HEK293 (cell line): ENCODE measurements around the gene COPG1.

ENCODE experiments used
- KLF10 ChIP-seq: fragments of 450-650 bp; IDR thresholded peaks from 2 replicates; pipeline ENCODE4 v1.5.1; 2018; ENCODE audit warnings: missing biosample characterization, mild to moderate bottlenecking, missing genetic modification characterization
- KLF7 ChIP-seq: fragments of 450-650 bp; formaldehyde crosslinking; IDR thresholded peaks from 2 replicates; pipeline ENCODE4 v1.5.1; 2016; ENCODE audit warnings: missing biosample characterization, missing genetic modification characterization, borderline replicate concordance
- OSR2 ChIP-seq: fragments of 450-650 bp; formaldehyde crosslinking; IDR thresholded peaks from 2 replicates; pipeline ENCODE4 v1.5.1; 2016; ENCODE audit warnings: missing biosample characterization, missing genetic modification characterization
- OVOL3 ChIP-seq: fragments of 450-650 bp; formaldehyde crosslinking; IDR thresholded peaks from 2 replicates; pipeline ENCODE4 v1.5.1; 2016; ENCODE audit warnings: missing biosample characterization, missing genetic modification characterization
- REPIN1 ChIP-seq: fragments of 450-650 bp; formaldehyde crosslinking; IDR thresholded peaks from 2 replicates; pipeline ENCODE4 v1.5.1; 2017; ENCODE audit warnings: missing biosample characterization, missing genetic modification characterization, low read depth
- SALL2 ChIP-seq: fragments of 450-650 bp; formaldehyde crosslinking; IDR thresholded peaks from 2 replicates; pipeline ENCODE4 v1.5.0; 2017; ENCODE audit warnings: missing biosample characterization, mild to moderate bottlenecking, missing genetic modification characterization, borderline replicate concordance
- SP7 ChIP-seq: fragments of 450-650 bp; formaldehyde crosslinking; IDR thresholded peaks from 2 replicates; pipeline ENCODE4 v1.5.1; 2016; ENCODE audit warnings: missing biosample characterization, missing genetic modification characterization
- TCF7L2 ChIP-seq: IDR thresholded peaks from 2 replicates; pipeline ENCODE4 v1.6.1; 2011; ENCODE audit warnings: low read depth, mild to moderate bottlenecking, inconsistent platforms, low read length, moderate library complexity, borderline replicate concordance
- YY2 ChIP-seq: fragments of 450-650 bp; formaldehyde crosslinking; IDR thresholded peaks from 2 replicates; pipeline ENCODE4 v1.5.1; 2016; ENCODE audit warnings: missing biosample characterization, missing genetic modification characterization
- ZBTB1 ChIP-seq: fragments of 450-650 bp; formaldehyde crosslinking; IDR thresholded peaks from 2 replicates; pipeline ENCODE4 v1.5.1; 2016; ENCODE audit warnings: missing biosample characterization, missing genetic modification characterization
- ZBTB21 ChIP-seq: fragments of 450-650 bp; formaldehyde crosslinking; IDR thresholded peaks from 2 replicates; pipeline ENCODE4 v1.5.1; 2017; ENCODE audit warnings: missing biosample characterization, missing genetic modification characterization
- ZBTB48 ChIP-seq: fragments of 450-650 bp; formaldehyde crosslinking; IDR thresholded peaks from 2 replicates; pipeline ENCODE4 v1.5.1; 2016; ENCODE audit warnings: missing biosample characterization, missing genetic modification characterization
- ZBTB8A ChIP-seq: fragments of 450-650 bp; formaldehyde crosslinking; IDR thresholded peaks from 2 replicates; pipeline ENCODE4 v1.5.1; 2016; ENCODE audit warnings: missing biosample characterization, missing genetic modification characterization
- ZNF302 ChIP-seq: fragments of 450-650 bp; formaldehyde crosslinking; IDR thresholded peaks from 2 replicates; pipeline ENCODE4 v1.5.1; 2016; ENCODE audit warnings: missing biosample characterization, missing genetic modification characterization, low read depth
- ZNF501 ChIP-seq: fragments of 450-650 bp; formaldehyde crosslinking; IDR thresholded peaks from 2 replicates; pipeline ENCODE4 v1.5.1; 2016; ENCODE audit warnings: missing biosample characterization, missing genetic modification characterization
- ZNF544 ChIP-seq: fragments of 450-650 bp; formaldehyde crosslinking; IDR thresholded peaks from 2 replicates; pipeline ENCODE4 v1.5.0; 2017; ENCODE audit warnings: missing biosample characterization, missing genetic modification characterization
- ZNF561 ChIP-seq: fragments of 450-650 bp; IDR thresholded peaks from 2 replicates; pipeline ENCODE4 v1.5.1; 2018; ENCODE audit warnings: missing biosample characterization, missing genetic modification characterization, borderline replicate concordance
- ZNF585B ChIP-seq: fragments of 450-650 bp; formaldehyde crosslinking; IDR thresholded peaks from 2 replicates; pipeline ENCODE4 v1.5.1; 2016; ENCODE audit warnings: missing biosample characterization, missing genetic modification characterization
- ZNF660 ChIP-seq: fragments of 450-650 bp; IDR thresholded peaks from 2 replicates; pipeline ENCODE4 v1.5.1; 2018; ENCODE audit warnings: missing biosample characterization, mild to moderate bottlenecking, missing genetic modification characterization
- TF ChIP-seq, protein P1 (sequence below): fragments of 450-650 bp; formaldehyde crosslinking; IDR thresholded peaks from 2 replicates; pipeline ENCODE4 v1.5.1; 2017; ENCODE audit warnings: missing biosample characterization, missing genetic modification characterization
- TF ChIP-seq, protein P2 (sequence below): fragments of 450-650 bp; formaldehyde crosslinking; conservative IDR thresholded peaks from 2 replicates; pipeline ENCODE4 v1.5.1; 2016; ENCODE audit warnings: low read depth, missing biosample characterization, missing genetic modification characterization
- TF ChIP-seq, protein P3 (sequence below): fragments of 450-650 bp; formaldehyde crosslinking; IDR thresholded peaks from 2 replicates; pipeline ENCODE4 v1.5.1; 2016; ENCODE audit warnings: missing biosample characterization, missing genetic modification characterization
- TF ChIP-seq, protein P4 (sequence below): IDR thresholded peaks from 2 replicates; pipeline ENCODE4 v1.6.1; 2011; ENCODE audit warnings: mild to moderate bottlenecking, low read depth, low read length, borderline replicate concordance
- TF ChIP-seq, protein P5 (sequence below): fragments of 450-650 bp; formaldehyde crosslinking; IDR thresholded peaks from 2 replicates; pipeline ENCODE4 v1.5.1; 2017; ENCODE audit warnings: missing biosample characterization, mild to moderate bottlenecking, missing genetic modification characterization, moderate library complexity
- TF ChIP-seq, protein P6 (sequence below): fragments of 450-650 bp; formaldehyde crosslinking; IDR thresholded peaks from 2 replicates; pipeline ENCODE4 v1.5.1; 2017; ENCODE audit warnings: missing biosample characterization, missing genetic modification characterization
- TF ChIP-seq, protein P7 (sequence below): fragments of 450-650 bp; formaldehyde crosslinking; optimal IDR thresholded peaks from 2 replicates; pipeline ENCODE3; 2016; ENCODE audit warnings: missing biosample characterization, mild to moderate bottlenecking, missing genetic modification characterization

Gene COPG1

DNA sequence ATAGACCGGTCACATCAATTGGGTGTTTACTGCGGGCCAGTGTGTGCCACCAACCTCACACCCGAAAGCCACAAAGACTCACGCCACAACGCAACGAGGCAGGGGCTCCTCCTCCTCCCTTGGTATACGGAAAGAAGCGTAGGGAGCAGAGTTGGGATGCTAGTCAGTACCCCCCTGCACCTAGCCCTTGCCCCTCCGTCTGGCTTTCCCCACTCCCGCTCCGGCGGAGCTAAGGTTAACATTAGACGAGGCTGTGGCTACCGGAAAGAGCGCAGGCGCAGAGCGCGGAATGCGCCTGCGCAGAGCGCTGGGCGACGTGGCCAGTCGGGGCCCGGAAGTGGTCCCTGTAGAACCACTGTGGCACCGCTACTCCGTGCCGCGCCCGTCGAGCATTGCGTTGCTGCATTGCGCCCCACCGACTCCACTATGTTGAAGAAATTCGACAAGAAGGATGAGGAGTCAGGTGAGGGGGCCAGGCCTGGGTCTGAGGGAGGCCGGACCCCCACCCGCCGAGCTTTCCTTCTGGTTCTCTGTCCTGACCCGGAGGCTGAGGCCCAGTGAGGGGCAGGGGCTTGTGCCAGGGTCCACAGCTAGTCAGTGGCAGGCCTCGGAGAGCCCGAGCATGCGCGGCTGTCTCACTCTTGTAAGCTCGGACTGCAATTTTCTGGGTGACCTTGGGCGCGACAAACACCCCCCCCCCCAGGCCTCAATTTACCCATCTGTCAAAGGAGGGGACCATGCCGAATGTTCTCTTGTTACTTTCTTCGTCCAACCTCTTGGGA is at the start of gene COPG1 (continued):
- TF ChIP-seq, protein P1, sequence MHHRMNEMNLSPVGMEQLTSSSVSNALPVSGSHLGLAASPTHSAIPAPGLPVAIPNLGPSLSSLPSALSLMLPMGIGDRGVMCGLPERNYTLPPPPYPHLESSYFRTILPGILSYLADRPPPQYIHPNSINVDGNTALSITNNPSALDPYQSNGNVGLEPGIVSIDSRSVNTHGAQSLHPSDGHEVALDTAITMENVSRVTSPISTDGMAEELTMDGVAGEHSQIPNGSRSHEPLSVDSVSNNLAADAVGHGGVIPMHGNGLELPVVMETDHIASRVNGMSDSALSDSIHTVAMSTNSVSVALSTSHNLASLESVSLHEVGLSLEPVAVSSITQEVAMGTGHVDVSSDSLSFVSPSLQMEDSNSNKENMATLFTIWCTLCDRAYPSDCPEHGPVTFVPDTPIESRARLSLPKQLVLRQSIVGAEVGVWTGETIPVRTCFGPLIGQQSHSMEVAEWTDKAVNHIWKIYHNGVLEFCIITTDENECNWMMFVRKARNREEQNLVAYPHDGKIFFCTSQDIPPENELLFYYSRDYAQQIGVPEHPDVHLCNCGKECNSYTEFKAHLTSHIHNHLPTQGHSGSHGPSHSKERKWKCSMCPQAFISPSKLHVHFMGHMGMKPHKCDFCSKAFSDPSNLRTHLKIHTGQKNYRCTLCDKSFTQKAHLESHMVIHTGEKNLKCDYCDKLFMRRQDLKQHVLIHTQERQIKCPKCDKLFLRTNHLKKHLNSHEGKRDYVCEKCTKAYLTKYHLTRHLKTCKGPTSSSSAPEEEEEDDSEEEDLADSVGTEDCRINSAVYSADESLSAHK: no peak
- TF ChIP-seq ZNF544 (no peak), ZBTB8A (0 out of 2 replicates have a peak, but pooled peaks have one; percentile 20), ZNF302 (no peak), REPIN1 (tag by site-specific recombination) (peak; percentile 64; the same call in 1 of the 2 replicates), OVOL3 (tag by site-specific recombination) (no peak), SALL2 (tag by site-specific recombination) (no peak), OSR2 (no peak), KLF7 (no peak), ZBTB21 (tag by site-specific recombination) (no peak), YY2 (no peak), ZNF660 (tag by site-specific recombination) (peak; percentile 25; the same call in 1 of the 2 replicates), ZNF501 (peak; percentile 74; the same call in 1 of the 2 replicates), ZNF585B (no peak), ZBTB48 (tag by site-specific recombination) (peak; percentile 39; the same call in 1 of the 2 replicates), ZNF561 (tag by site-specific recombination) (no peak), KLF10 (tag by site-specific recombination) (no peak), SP7 (peak; percentile 59; the same call in 1 of the 2 replicates), ZBTB1 (no peak), TCF7L2 (no peak)
- TF ChIP-seq, protein P2, sequence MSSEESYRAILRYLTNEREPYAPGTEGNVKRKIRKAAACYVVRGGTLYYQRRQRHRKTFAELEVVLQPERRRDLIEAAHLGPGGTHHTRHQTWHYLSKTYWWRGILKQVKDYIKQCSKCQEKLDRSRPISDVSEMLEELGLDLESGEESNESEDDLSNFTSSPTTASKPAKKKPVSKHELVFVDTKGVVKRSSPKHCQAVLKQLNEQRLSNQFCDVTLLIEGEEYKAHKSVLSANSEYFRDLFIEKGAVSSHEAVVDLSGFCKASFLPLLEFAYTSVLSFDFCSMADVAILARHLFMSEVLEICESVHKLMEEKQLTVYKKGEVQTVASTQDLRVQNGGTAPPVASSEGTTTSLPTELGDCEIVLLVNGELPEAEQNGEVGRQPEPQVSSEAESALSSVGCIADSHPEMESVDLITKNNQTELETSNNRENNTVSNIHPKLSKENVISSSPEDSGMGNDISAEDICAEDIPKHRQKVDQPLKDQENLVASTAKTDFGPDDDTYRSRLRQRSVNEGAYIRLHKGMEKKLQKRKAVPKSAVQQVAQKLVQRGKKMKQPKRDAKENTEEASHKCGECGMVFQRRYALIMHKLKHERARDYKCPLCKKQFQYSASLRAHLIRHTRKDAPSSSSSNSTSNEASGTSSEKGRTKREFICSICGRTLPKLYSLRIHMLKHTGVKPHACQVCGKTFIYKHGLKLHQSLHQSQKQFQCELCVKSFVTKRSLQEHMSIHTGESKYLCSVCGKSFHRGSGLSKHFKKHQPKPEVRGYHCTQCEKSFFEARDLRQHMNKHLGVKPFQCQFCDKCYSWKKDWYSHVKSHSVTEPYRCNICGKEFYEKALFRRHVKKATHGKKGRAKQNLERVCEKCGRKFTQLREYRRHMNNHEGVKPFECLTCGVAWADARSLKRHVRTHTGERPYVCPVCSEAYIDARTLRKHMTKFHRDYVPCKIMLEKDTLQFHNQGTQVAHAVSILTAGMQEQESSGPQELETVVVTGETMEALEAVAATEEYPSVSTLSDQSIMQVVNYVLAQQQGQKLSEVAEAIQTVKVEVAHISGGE (tag by site-specific recombination): peak; percentile 92
- TF ChIP-seq, protein P3, sequence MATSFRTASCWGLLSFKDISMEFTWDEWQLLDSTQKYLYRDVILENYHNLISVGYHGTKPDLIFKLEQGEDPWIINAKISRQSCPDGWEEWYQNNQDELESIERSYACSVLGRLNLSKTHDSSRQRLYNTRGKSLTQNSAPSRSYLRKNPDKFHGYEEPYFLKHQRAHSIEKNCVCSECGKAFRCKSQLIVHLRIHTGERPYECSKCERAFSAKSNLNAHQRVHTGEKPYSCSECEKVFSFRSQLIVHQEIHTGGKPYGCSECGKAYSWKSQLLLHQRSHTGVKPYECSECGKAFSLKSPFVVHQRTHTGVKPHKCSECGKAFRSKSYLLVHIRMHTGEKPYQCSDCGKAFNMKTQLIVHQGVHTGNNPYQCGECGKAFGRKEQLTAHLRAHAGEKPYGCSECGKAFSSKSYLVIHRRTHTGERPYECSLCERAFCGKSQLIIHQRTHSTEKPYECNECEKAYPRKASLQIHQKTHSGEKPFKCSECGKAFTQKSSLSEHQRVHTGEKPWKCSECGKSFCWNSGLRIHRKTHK (tag by site-specific recombination): no peak
- TF ChIP-seq, protein P4, sequence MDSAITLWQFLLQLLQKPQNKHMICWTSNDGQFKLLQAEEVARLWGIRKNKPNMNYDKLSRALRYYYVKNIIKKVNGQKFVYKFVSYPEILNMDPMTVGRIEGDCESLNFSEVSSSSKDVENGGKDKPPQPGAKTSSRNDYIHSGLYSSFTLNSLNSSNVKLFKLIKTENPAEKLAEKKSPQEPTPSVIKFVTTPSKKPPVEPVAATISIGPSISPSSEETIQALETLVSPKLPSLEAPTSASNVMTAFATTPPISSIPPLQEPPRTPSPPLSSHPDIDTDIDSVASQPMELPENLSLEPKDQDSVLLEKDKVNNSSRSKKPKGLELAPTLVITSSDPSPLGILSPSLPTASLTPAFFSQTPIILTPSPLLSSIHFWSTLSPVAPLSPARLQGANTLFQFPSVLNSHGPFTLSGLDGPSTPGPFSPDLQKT: no peak; the same call in 1 of the 2 replicates
- TF ChIP-seq, protein P5, sequence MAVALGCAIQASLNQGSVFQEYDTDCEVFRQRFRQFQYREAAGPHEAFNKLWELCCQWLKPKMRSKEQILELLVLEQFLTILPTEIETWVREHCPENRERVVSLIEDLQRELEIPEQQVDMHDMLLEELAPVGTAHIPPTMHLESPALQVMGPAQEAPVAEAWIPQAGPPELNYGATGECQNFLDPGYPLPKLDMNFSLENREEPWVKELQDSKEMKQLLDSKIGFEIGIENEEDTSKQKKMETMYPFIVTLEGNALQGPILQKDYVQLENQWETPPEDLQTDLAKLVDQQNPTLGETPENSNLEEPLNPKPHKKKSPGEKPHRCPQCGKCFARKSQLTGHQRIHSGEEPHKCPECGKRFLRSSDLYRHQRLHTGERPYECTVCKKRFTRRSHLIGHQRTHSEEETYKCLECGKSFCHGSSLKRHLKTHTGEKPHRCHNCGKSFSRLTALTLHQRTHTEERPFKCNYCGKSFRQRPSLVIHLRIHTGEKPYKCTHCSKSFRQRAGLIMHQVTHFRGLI (tag by site-specific recombination): no peak; the same call in 1 of the 2 replicates
- TF ChIP-seq, protein P6, sequence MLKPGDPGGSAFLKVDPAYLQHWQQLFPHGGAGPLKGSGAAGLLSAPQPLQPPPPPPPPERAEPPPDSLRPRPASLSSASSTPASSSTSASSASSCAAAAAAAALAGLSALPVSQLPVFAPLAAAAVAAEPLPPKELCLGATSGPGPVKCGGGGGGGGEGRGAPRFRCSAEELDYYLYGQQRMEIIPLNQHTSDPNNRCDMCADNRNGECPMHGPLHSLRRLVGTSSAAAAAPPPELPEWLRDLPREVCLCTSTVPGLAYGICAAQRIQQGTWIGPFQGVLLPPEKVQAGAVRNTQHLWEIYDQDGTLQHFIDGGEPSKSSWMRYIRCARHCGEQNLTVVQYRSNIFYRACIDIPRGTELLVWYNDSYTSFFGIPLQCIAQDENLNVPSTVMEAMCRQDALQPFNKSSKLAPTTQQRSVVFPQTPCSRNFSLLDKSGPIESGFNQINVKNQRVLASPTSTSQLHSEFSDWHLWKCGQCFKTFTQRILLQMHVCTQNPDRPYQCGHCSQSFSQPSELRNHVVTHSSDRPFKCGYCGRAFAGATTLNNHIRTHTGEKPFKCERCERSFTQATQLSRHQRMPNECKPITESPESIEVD: no peak
- TF ChIP-seq, protein P7, sequence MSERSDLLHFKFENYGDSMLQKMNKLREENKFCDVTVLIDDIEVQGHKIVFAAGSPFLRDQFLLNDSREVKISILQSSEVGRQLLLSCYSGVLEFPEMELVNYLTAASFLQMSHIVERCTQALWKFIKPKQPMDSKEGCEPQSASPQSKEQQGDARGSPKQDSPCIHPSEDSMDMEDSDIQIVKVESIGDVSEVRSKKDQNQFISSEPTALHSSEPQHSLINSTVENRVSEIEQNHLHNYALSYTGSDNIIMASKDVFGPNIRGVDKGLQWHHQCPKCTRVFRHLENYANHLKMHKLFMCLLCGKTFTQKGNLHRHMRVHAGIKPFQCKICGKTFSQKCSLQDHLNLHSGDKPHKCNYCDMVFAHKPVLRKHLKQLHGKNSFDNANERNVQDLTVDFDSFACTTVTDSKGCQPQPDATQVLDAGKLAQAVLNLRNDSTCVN (tag by site-specific recombination): peak; percentile 28
